Left kidney (tissue), 8 donors: Measurements from ENCODE around the gene RREB1. TPM values are rescaled to one million over a fixed set of nuclear protein-coding genes. Genes with fewer than 3 reads are reported as not detected.

Experiments used
- DNase-seq: peaks from one replicate; pipeline ENCODE4 v3.0.0-alpha.2; 2013
- long read RNA-seq, 8 donors: transcript quantifications; one replicate each; lab custom pipeline, GENCODE V29; 2026
- polyA plus RNA-seq: library from polyadenylated mRNA; unstranded; fragments of 120-200 nt; gene quantifications from one replicate; pipeline ENCODE4 v1.2.1, GENCODE V29; 2013; ENCODE audit not compliant: insufficient read length

Gene RREB1
- 23.9 TPM for polyA plus RNA-seq
- long read RNA-seq, donor 1, full-length matches to known transcripts: 1 of 12 reads
- long read RNA-seq, donor 1, partial matches to known transcripts: 11 of 12 reads
- long read RNA-seq, donor 1, other reads (novel, unspliced or antisense): 0 of 12 reads
- long read RNA-seq, donor 2, full-length matches to known transcripts: 1 of 78 reads
- long read RNA-seq, donor 2, partial matches to known transcripts: 72 of 78 reads
- long read RNA-seq, donor 2, other reads (novel, unspliced or antisense): 5 of 78 reads
- long read RNA-seq, donor 3, partial matches to known transcripts: 0 of 1 reads
- long read RNA-seq, donor 3, other reads (novel, unspliced or antisense): 0 of 1 reads
- long read RNA-seq, donor 4, partial matches to known transcripts: 6 of 6 reads
- long read RNA-seq, donor 4, other reads (novel, unspliced or antisense): 0 of 6 reads
- long read RNA-seq, donor 5, partial matches to known transcripts: 6 of 6 reads
- long read RNA-seq, donor 5, other reads (novel, unspliced or antisense): 0 of 6 reads
- long read RNA-seq, donor 6, partial matches to known transcripts: 6 of 6 reads
- long read RNA-seq, donor 6, other reads (novel, unspliced or antisense): 0 of 6 reads
- long read RNA-seq, donor 7, partial matches to known transcripts: 78 of 83 reads
- long read RNA-seq, donor 7, other reads (novel, unspliced or antisense): 5 of 83 reads
- long read RNA-seq, donor 8: 0 reads

- peak; percentile 63 for DNase-seq
Observed at GRCh38 chr6:7107578-7108195, at the start of gene RREB1. Gene RREB1, plus strand, starts transcription at chr6:7107961. Its CDS starts 73,951 bp downstream, at chr6:7181912.

GRCh38 chr6:7058250-7058923, 49.4 kb upstream of the RREB1 start:
- DNase-seq: no peak

- DNase-seq: no peak
Observed at GRCh38 chr6:7060769-7061516, 46.8 kb upstream of the RREB1 start.

GRCh38 chr6:7062451-7063162, 45.2 kb upstream of the RREB1 start:
- DNase-seq: no peak

GRCh38 chr6:7067305-7067704, 40.5 kb upstream of the RREB1 start:
- DNase-seq: no peak

GRCh38 chr6:7071405-7071804, 36.4 kb upstream of the RREB1 start:
- DNase-seq: no peak

- DNase-seq: no peak
Observed at GRCh38 chr6:7073082-7073820, 34.5 kb upstream of the RREB1 start.

- DNase-seq: no peak
Observed at GRCh38 chr6:7073821-7074525, 33.8 kb upstream of the RREB1 start.

GRCh38 chr6:7074870-7075269, 32.9 kb upstream of the RREB1 start:
- no peak for DNase-seq

GRCh38 chr6:7075341-7076000, 32.3 kb upstream of the RREB1 start:
- DNase-seq: no peak

- DNase-seq: no peak
Observed at GRCh38 chr6:7077856-7078255, 29.9 kb upstream of the RREB1 start.

GRCh38 chr6:7078856-7079255, 28.9 kb upstream of the RREB1 start:
- no peak for DNase-seq

- DNase-seq: no peak
Observed at GRCh38 chr6:7080311-7080710, 27.4 kb upstream of the RREB1 start.

GRCh38 chr6:7085911-7086310, 21.9 kb upstream of the RREB1 start:
- DNase-seq: no peak

- no peak for DNase-seq
Observed at GRCh38 chr6:7086488-7086887, 21.3 kb upstream of the RREB1 start.

GRCh38 chr6:7087066-7087465, 20.7 kb upstream of the RREB1 start:
- no peak for DNase-seq

GRCh38 chr6:7087491-7087979, 20.2 kb upstream of the RREB1 start:
- DNase-seq: no peak

- DNase-seq: no peak
Observed at GRCh38 chr6:7088076-7088742, 19.6 kb upstream of the RREB1 start.
